ENCODE data around the gene CDKN1A.

Gene CDKN1A

GRCh38 chr6:36715469-36715868 is 37.0 kb downstream of the CDKN1A start:
- H3K27me3 ChIP-seq (ENCODE audit: insufficient read depth, poor library complexity, severe bottlenecking), result no peaks in the 10 kb centered on the region
- TF ChIP-seq SPI1 (IDR thresholded peaks at IDR 0.05; ENCODE audit: borderline replicate concordance, low read depth), result no peak
- TF ChIP-seq POLR2AphosphoS5 (IDR thresholded peaks at IDR 0.05; ENCODE audit: low read depth), result no peak
- TF ChIP-seq CTCF (IDR thresholded peaks at IDR 0.05; ENCODE audit: insufficient read depth, low read length), result no peak
- TF ChIP-seq GABPA (IDR thresholded peaks at IDR 0.05; ENCODE audit: low read depth), result no peak
- TF ChIP-seq REST (IDR thresholded peaks at IDR 0.05; ENCODE audit: insufficient replicate concordance, low read depth), result no peak
- no peak overlapping the region for H3K4me3 ChIP-seq (replicated peaks; ENCODE audit: insufficient read depth, low read length)
- H3K27ac ChIP-seq (replicated peaks), result no peak overlapping the region
- no peak for DNase-seq (ENCODE audit: low read depth in 1 of 2, low spot score in 1 of 2)

GRCh38 chr6:36716476-36717093 is 38.1 kb downstream of the CDKN1A start:
- H3K27me3 ChIP-seq (ENCODE audit: insufficient read depth, poor library complexity, severe bottlenecking), result no peaks in the 10 kb centered on the region
- no peak for TF ChIP-seq SPI1 (IDR thresholded peaks at IDR 0.05; ENCODE audit: borderline replicate concordance, low read depth)
- TF ChIP-seq POLR2AphosphoS5 (IDR thresholded peaks at IDR 0.05; ENCODE audit: low read depth), result no peak
- TF ChIP-seq CTCF (IDR thresholded peaks at IDR 0.05; ENCODE audit: insufficient read depth, low read length), result no peak
- no peak for TF ChIP-seq GABPA (IDR thresholded peaks at IDR 0.05; ENCODE audit: low read depth)
- no peak for TF ChIP-seq REST (IDR thresholded peaks at IDR 0.05; ENCODE audit: insufficient replicate concordance, low read depth)
- no peak overlapping the region for H3K4me3 ChIP-seq (replicated peaks; ENCODE audit: insufficient read depth, low read length)
- no peak for DNase-seq (ENCODE audit: low read depth in 1 of 2, low spot score in 1 of 2)
- no peak overlapping the region for H3K27ac ChIP-seq (replicated peaks)

GRCh38 chr6:36717231-36717825 is 38.8 kb downstream of the CDKN1A start:
- Histone ChIP-seq H3K27ac (replicated peaks) (no peak overlapping the region), H3K27me3 (ENCODE audit: insufficient read depth, poor library complexity, severe bottlenecking) (no peaks in the 10 kb centered on the region), H3K4me3 (replicated peaks; ENCODE audit: insufficient read depth, low read length) (no peak overlapping the region)
- DNase-seq (ENCODE audit: low read depth in 1 of 2, low spot score in 1 of 2), result no peak
- no peak for TF ChIP-seq SPI1 (IDR thresholded peaks at IDR 0.05; ENCODE audit: borderline replicate concordance, low read depth)
- TF ChIP-seq CTCF (IDR thresholded peaks at IDR 0.05; ENCODE audit: insufficient read depth, low read length), result no peak
- TF ChIP-seq POLR2AphosphoS5 (IDR thresholded peaks at IDR 0.05; ENCODE audit: low read depth), result no peak
- no peak for TF ChIP-seq REST (IDR thresholded peaks at IDR 0.05; ENCODE audit: insufficient replicate concordance, low read depth)
- TF ChIP-seq GABPA (IDR thresholded peaks at IDR 0.05; ENCODE audit: low read depth), result no peak
